Measurements from ENCODE around the gene PAPPA. TPM values are rescaled to one million over a fixed set of nuclear protein-coding genes. Genes with fewer than 3 reads are reported as not detected.

PAPPA gene
- total RNA-seq, 2 donors from 2014 or later = 0.37 to 0.52 TPM

GRCh38 chr9:116156621-116157314 is 3.2 kb downstream of the PAPPA start:
- ATAC-seq = no peak
- DNase-seq = no peak
- H3K9me3 ChIP-seq (ENCODE audit: control insufficient read depth, low read length, poor library complexity, severe bottlenecking) = no peaks in the 10 kb centered on the region
- no peaks in the 10 kb centered on the region for H3K36me3 Mint-ChIP-seq (ENCODE audit: low read depth)
- no peak overlapping the region for H3K27ac Mint-ChIP-seq
- peaks cover 69% of the 10 kb centered on the region for H3K27me3 Mint-ChIP-seq
- H3K4me1 Mint-ChIP-seq = peaks cover 3% of the 10 kb centered on the region
- H3K4me3 Mint-ChIP-seq = no peak overlapping the region

- Mint-ChIP-seq H3K27me3 (peaks cover 60% of the 10 kb centered on the region), H3K4me1 (peaks cover 3% of the 10 kb centered on the region), H3K36me3 (ENCODE audit: low read depth) (no peaks in the 10 kb centered on the region), H3K4me3 (no peak overlapping the region), H3K27ac (no peak overlapping the region)
- H3K9me3 ChIP-seq (ENCODE audit: control insufficient read depth, low read length, poor library complexity, severe bottlenecking) = no peaks in the 10 kb centered on the region
- ATAC-seq (no peak), DNase-seq (no peak)
Measured at GRCh38 chr9:116157436-116158138, 4.0 kb downstream of the PAPPA start.

- no peak overlapping the region for H3K4me3 Mint-ChIP-seq
- H3K9me3 ChIP-seq (ENCODE audit: control insufficient read depth, low read length, poor library complexity, severe bottlenecking) = no peaks in the 10 kb centered on the region
- no peak for DNase-seq
- H3K4me1 Mint-ChIP-seq = no peaks in the 10 kb centered on the region
- no peak overlapping the region for H3K27ac Mint-ChIP-seq
- H3K36me3 Mint-ChIP-seq (ENCODE audit: low read depth) = no peaks in the 10 kb centered on the region
- ATAC-seq = no peak
- H3K27me3 Mint-ChIP-seq = peaks cover 42% of the 10 kb centered on the region
Measured at GRCh38 chr9:116160676-116161571, 7.3 kb downstream of the PAPPA start.

- ATAC-seq (no peak), DNase-seq (no peak)
- no peaks in the 10 kb centered on the region for H3K4me1 Mint-ChIP-seq
Measured at GRCh38 chr9:116162241-116162781, 8.7 kb downstream of the PAPPA start.

GRCh38 chr9:116163293-116164055 is 9.9 kb downstream of the PAPPA start:
- H3K4me1 Mint-ChIP-seq = no peaks in the 10 kb centered on the region
- ATAC-seq (no peak), DNase-seq (no peak)
- H3K4me3 Mint-ChIP-seq = no peak overlapping the region
- no peaks in the 10 kb centered on the region for H3K36me3 Mint-ChIP-seq (ENCODE audit: low read depth)
- no peaks in the 10 kb centered on the region for H3K9me3 ChIP-seq (ENCODE audit: control insufficient read depth, low read length, poor library complexity, severe bottlenecking)
- H3K27ac Mint-ChIP-seq = no peak overlapping the region
- peaks cover 21% of the 10 kb centered on the region for H3K27me3 Mint-ChIP-seq

More at GRCh38 chr9:116162241-116162781, 8.7 kb downstream of the PAPPA start:
- H3K36me3 Mint-ChIP-seq (ENCODE audit: low read depth) = no peaks in the 10 kb centered on the region
- H3K4me3 Mint-ChIP-seq = no peak overlapping the region
- H3K27ac Mint-ChIP-seq = no peak overlapping the region
- peaks cover 28% of the 10 kb centered on the region for H3K27me3 Mint-ChIP-seq
- no peaks in the 10 kb centered on the region for H3K9me3 ChIP-seq (ENCODE audit: control insufficient read depth, low read length, poor library complexity, severe bottlenecking)

GRCh38 chr9:116165912-116166311 is 12.3 kb downstream of the PAPPA start:
- no peak for DNase-seq
- no peaks in the 10 kb centered on the region for H3K9me3 ChIP-seq (ENCODE audit: control insufficient read depth, low read length, poor library complexity, severe bottlenecking)
- no peak for ATAC-seq
- Mint-ChIP-seq H3K27ac (no peak overlapping the region), H3K27me3 (peaks cover 5% of the 10 kb centered on the region), H3K36me3 (ENCODE audit: low read depth) (no peaks in the 10 kb centered on the region), H3K4me1 (no peaks in the 10 kb centered on the region), H3K4me3 (no peak overlapping the region)

GRCh38 chr9:116166713-116167112 is 13.1 kb downstream of the PAPPA start:
- no peaks in the 10 kb centered on the region for H3K9me3 ChIP-seq (ENCODE audit: control insufficient read depth, low read length, poor library complexity, severe bottlenecking)
- DNase-seq (no peak), ATAC-seq (no peak)
- no peak overlapping the region for H3K4me3 Mint-ChIP-seq
- H3K36me3 Mint-ChIP-seq (ENCODE audit: low read depth) = no peaks in the 10 kb centered on the region
- H3K4me1 Mint-ChIP-seq = no peaks in the 10 kb centered on the region
- no peaks in the 10 kb centered on the region for H3K27me3 Mint-ChIP-seq
- H3K27ac Mint-ChIP-seq = no peak overlapping the region

DNA sequence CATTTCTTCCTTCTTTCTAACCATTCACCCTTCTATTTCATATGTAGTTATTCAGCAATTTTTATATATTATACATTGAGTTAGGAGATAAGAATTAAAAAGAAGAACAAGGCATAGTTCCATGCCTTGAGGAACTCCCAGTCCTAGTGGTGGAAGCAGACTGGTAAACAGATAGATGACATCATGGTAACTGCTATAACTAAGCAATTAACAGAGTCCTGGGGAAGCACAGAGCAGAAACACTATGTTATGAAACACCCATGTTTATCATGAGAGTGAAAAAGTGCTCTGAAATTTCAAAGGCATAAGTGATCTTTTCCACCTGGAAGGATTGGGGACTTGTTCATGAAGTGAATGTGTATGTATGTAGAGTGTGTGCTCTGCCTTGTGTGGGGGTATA is 14.6 kb downstream of the PAPPA start:
- no peak overlapping the region for H3K27ac Mint-ChIP-seq
- H3K36me3 Mint-ChIP-seq (ENCODE audit: low read depth) = no peaks in the 10 kb centered on the region
- no peaks in the 10 kb centered on the region for H3K27me3 Mint-ChIP-seq
- H3K4me3 Mint-ChIP-seq = no peak overlapping the region
- DNase-seq (no peak), ATAC-seq (no peak)
- H3K9me3 ChIP-seq (ENCODE audit: control insufficient read depth, low read length, poor library complexity, severe bottlenecking) = no peaks in the 10 kb centered on the region
- H3K4me1 Mint-ChIP-seq = no peaks in the 10 kb centered on the region

- Mint-ChIP-seq H3K27ac (no peak overlapping the region), H3K27me3 (no peaks in the 10 kb centered on the region), H3K36me3 (ENCODE audit: low read depth) (no peaks in the 10 kb centered on the region)
Measured at GRCh38 chr9:116172216-116172615, 18.6 kb downstream of the PAPPA start.

DNA sequence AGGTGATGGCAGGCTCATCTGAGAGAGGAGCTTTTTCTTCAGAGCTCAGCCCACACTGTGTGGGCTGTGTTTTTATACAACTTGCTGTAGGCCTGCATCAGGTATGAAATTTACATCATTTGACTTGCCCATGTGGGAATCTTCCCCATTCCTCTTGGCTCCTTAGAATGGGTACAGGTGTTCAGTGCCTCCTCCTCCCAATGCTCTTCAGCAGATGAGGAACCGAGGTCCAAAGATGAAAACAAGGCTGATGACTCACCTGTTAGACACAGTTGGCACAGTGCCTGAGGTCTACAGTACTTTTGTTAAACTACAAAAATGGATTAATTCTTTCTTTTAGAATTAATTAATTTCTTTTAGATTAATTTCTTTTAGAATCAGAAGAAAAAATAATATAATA is 20.8 kb downstream of the PAPPA start:
- H3K9me3 ChIP-seq (ENCODE audit: control insufficient read depth, low read length, poor library complexity, severe bottlenecking) = no peaks in the 10 kb centered on the region
- Mint-ChIP-seq H3K27ac (no peak overlapping the region), H3K27me3 (no peaks in the 10 kb centered on the region), H3K4me3 (no peak overlapping the region), H3K4me1 (no peaks in the 10 kb centered on the region), H3K36me3 (ENCODE audit: low read depth) (no peaks in the 10 kb centered on the region)
- ATAC-seq = no peak
- no peak for DNase-seq

More at GRCh38 chr9:116172216-116172615, 18.6 kb downstream of the PAPPA start:
- H3K9me3 ChIP-seq (ENCODE audit: control insufficient read depth, low read length, poor library complexity, severe bottlenecking) = no peaks in the 10 kb centered on the region
- Mint-ChIP-seq H3K4me1 (no peaks in the 10 kb centered on the region), H3K4me3 (no peak overlapping the region)
- no peak for ATAC-seq
- DNase-seq = no peak

- ATAC-seq (no peak), DNase-seq (no peak)
- Mint-ChIP-seq H3K27me3 (no peaks in the 10 kb centered on the region), H3K27ac (no peak overlapping the region), H3K4me3 (no peak overlapping the region), H3K36me3 (ENCODE audit: low read depth) (no peaks in the 10 kb centered on the region), H3K4me1 (no peaks in the 10 kb centered on the region)
- H3K9me3 ChIP-seq (ENCODE audit: control insufficient read depth, low read length, poor library complexity, severe bottlenecking) = no peaks in the 10 kb centered on the region
Measured at GRCh38 chr9:116175614-116176013, 22.0 kb downstream of the PAPPA start.

GRCh38 chr9:116178481-116179211 is 25.1 kb downstream of the PAPPA start:
- H3K36me3 Mint-ChIP-seq (ENCODE audit: low read depth) = no peaks in the 10 kb centered on the region
- no peaks in the 10 kb centered on the region for H3K9me3 ChIP-seq (ENCODE audit: control insufficient read depth, low read length, poor library complexity, severe bottlenecking)
- H3K27ac Mint-ChIP-seq = no peak overlapping the region
- DNase-seq = no peak
- no peak overlapping the region for H3K4me3 Mint-ChIP-seq
- ATAC-seq = no peak
- H3K27me3 Mint-ChIP-seq = no peaks in the 10 kb centered on the region
- no peaks in the 10 kb centered on the region for H3K4me1 Mint-ChIP-seq

Measured in T-helper 17 cell (primary cell).